A549 treated with DMSO at 1 μM for 4 hours (cell line): Measurements from ENCODE around the gene ZPBP. TPM values are rescaled to one million over a fixed set of nuclear protein-coding genes. Genes with fewer than 3 reads are reported as not detected.

Experiments
- total RNA-seq: library from RNA; stranded (reverse); fragments of 200-300 nt; extraction: Qiagen RNA extraction; gene quantifications from 5 replicates; pipeline ENCODE4 v1.2.3, GENCODE V29; 2022; ENCODE audit warnings: low read depth

The ZPBP gene
- total RNA-seq, result not detected in 5 replicates

GRCh38 chr7:50092579-50093491 is at the start of gene ZPBP:
Gene ZPBP, minus strand, starts transcription at chr7:50093246. Its CDS starts 52 bp downstream, at chr7:50093194.

Other genes with a start within 250 kb of the ZPBP start
- not detected in 5 replicates for gene IKZF1, start 211.5 kb upstream of the ZPBP start, total RNA-seq